Smooth muscle cell (in vitro differentiated cells): ENCODE results near the gene TEKT5. TPM values are rescaled to one million over a fixed set of nuclear protein-coding genes. Genes with fewer than 3 reads are reported as not detected.

Experiments
- DNase-seq: peaks from one replicate; lab custom pipeline; 2025; ENCODE audit not compliant: unreplicated experiment; lab: John Stamatoyannopoulos, UW
- H2AFZ ChIP-seq: fragments of 200-600 bp; sonication (generic); 2 replicates; pipeline ENCODE4 v1.6.0; 2016; ENCODE audit warnings: antibody characterized with exemption, low read depth, mild to moderate bottlenecking
- H3F3A ChIP-seq: fragments of 200-600 bp; sonication (generic); 2 replicates; pipeline ENCODE4 v1.6.0; 2017; ENCODE audit warnings: antibody characterized with exemption, low read depth
- H3K27ac ChIP-seq: fragments of 200-600 bp; sonication (generic); 2 replicates; pipeline ENCODE4 v1.5.1; 2016; ENCODE audit warnings: low read depth, mild to moderate bottlenecking
- H3K27me3 ChIP-seq: fragments of 200-600 bp; sonication (generic); 2 replicates; pipeline ENCODE4 v1.6.1; 2016; ENCODE audit warnings: low read depth, mild to moderate bottlenecking
- H3K36me3 ChIP-seq: fragments of 200-600 bp; sonication (generic); 2 replicates; pipeline ENCODE4 v1.5.1; 2016; ENCODE audit warnings: low read depth
- H3K4me1 ChIP-seq: fragments of 200-600 bp; sonication (generic); 2 replicates; pipeline ENCODE4 v1.5.1; 2016; ENCODE audit warnings: low read depth
- H3K4me2 ChIP-seq: fragments of 200-600 bp; sonication (generic); 2 replicates; pipeline ENCODE4 v1.6.0; 2016; ENCODE audit warnings: mild to moderate bottlenecking
- H3K4me3 ChIP-seq: fragments of 200-600 bp; sonication (generic); 2 replicates; pipeline ENCODE4 v1.5.1; 2016; ENCODE audit warnings: mild to moderate bottlenecking
- H3K79me2 ChIP-seq: fragments of 200-600 bp; sonication (generic); 2 replicates; pipeline ENCODE4 v1.6.0; 2016; ENCODE audit warnings: low read depth, mild to moderate bottlenecking
- H3K9ac ChIP-seq: fragments of 200-600 bp; sonication (generic); 2 replicates; pipeline ENCODE4 v1.6.0; 2016; ENCODE audit warnings: low read depth
- H3K9me3 ChIP-seq: fragments of 200-600 bp; sonication (generic); replicated peaks from 2 replicates; pipeline ENCODE4 v1.5.1; 2016; ENCODE audit warnings: low read depth
- H4K20me1 ChIP-seq: fragments of 200-600 bp; sonication (generic); 2 replicates; pipeline ENCODE4 v1.6.0; 2016; ENCODE audit warnings: low read depth
- WGBS: methylation state at CpG from one replicate; pipeline ENCODE4 v1.1.7; 2016; ENCODE audit warnings: low lambda C conversion rate; 5-methylcytosine and 5-hydroxymethylcytosine counted together
- polyA plus RNA-seq: library from polyadenylated mRNA; unstranded; fragments of >200 nt; fragmentation: Nextera tagmentation; extraction: Ambion mirVana; gene quantifications from 2 replicates; pipeline ENCODE4 v1.2.1, GENCODE V29; 2016
- total RNA-seq: library from RNA; depleted of rRNA; stranded (reverse); fragments of >200 nt; gene quantifications from 2 replicates; pipeline ENCODE4 v1.2.3, GENCODE V29; 2014
- TF ChIP-seq, protein P1 (sequence below): fragments of 200-600 bp; sonication (generic); IDR thresholded peaks from 2 replicates; pipeline ENCODE4 v1.5.1; 2017; ENCODE audit warnings: borderline replicate concordance, mild to moderate bottlenecking, antibody characterized with exemption; ENCODE audit not compliant: insufficient read depth, poor library complexity, severe bottlenecking

TEKT5 gene
- total and polyA plus RNA-seq, 2 experiments from 2014 or later, result not detected

DNA sequence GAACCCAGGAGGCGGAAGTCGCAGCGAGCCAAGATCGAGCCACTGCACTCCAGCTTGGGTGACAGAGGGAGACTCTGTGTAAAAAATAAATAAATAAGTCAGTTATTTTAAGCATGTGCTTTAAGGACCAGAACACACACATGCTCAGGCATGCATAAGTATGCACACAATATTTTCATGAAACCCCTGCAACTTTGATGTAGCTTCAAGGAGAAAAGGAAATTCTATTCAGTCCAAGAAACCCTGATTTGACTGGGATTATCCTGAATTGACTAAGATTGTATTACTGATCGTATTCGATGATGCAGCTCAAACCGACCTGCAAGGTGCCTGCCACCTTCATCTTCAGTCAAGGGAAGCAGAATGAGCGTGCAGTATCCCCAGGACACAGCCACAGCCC lies 841 bp downstream of the TEKT5 start:
- no peaks in the 10 kb centered on the region for H3K9me3 ChIP-seq
- no peak overlapping the region for H3K9ac ChIP-seq
- H3K4me3 ChIP-seq, result no peak overlapping the region
- no peak overlapping the region for H2AFZ ChIP-seq
- H3K36me3 ChIP-seq, result no peaks in the 10 kb centered on the region
- 93% methylated on average over 8 of the region's 8 CpGs for WGBS
- H3K4me1 ChIP-seq, result no peaks in the 10 kb centered on the region
- no peaks in the 10 kb centered on the region for H3F3A ChIP-seq
- H3K27ac ChIP-seq, result no peak overlapping the region
- H4K20me1 ChIP-seq, result no peaks in the 10 kb centered on the region
- H3K27me3 ChIP-seq, result no peaks in the 10 kb centered on the region
- DNase-seq, result no peak
- no peaks in the 10 kb centered on the region for H3K79me2 ChIP-seq
- no peak overlapping the region for H3K4me2 ChIP-seq
- TF ChIP-seq, protein P1, sequence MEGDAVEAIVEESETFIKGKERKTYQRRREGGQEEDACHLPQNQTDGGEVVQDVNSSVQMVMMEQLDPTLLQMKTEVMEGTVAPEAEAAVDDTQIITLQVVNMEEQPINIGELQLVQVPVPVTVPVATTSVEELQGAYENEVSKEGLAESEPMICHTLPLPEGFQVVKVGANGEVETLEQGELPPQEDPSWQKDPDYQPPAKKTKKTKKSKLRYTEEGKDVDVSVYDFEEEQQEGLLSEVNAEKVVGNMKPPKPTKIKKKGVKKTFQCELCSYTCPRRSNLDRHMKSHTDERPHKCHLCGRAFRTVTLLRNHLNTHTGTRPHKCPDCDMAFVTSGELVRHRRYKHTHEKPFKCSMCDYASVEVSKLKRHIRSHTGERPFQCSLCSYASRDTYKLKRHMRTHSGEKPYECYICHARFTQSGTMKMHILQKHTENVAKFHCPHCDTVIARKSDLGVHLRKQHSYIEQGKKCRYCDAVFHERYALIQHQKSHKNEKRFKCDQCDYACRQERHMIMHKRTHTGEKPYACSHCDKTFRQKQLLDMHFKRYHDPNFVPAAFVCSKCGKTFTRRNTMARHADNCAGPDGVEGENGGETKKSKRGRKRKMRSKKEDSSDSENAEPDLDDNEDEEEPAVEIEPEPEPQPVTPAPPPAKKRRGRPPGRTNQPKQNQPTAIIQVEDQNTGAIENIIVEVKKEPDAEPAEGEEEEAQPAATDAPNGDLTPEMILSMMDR, result no peak

DNA sequence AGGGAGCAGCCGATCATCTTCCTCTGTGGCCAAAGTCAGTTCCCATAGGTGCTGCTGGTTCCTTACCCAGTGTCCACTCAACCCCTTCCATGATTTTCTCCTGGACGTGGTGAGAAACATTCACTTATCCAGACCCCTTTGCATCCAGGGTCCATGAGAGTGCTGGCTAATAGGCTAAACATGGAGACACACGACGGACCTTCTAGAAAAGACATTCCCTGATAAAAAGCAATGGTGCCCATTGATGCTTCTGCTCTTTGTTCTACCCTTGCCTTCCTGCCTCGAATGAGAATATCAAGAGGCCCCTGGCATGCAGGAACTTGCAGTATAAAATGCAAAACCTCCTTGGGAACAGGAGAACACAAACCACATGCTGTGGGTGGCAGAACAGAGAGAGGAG lies 2.3 kb downstream of the TEKT5 start:
- TF ChIP-seq, protein P1, result no peak
- H3K4me1 ChIP-seq, result no peaks in the 10 kb centered on the region
- no peak overlapping the region for H3K4me3 ChIP-seq
- no peak overlapping the region for H3K27ac ChIP-seq
- no peak for DNase-seq
- no peaks in the 10 kb centered on the region for H3F3A ChIP-seq
- H3K27me3 ChIP-seq, result no peaks in the 10 kb centered on the region
- no peaks in the 10 kb centered on the region for H4K20me1 ChIP-seq
- H3K79me2 ChIP-seq, result no peaks in the 10 kb centered on the region
- no peak overlapping the region for H2AFZ ChIP-seq
- 83% methylated on average over 5 of the region's 5 CpGs for WGBS
- no peaks in the 10 kb centered on the region for H3K36me3 ChIP-seq
- H3K9me3 ChIP-seq, result no peaks in the 10 kb centered on the region
- H3K9ac ChIP-seq, result no peak overlapping the region
- H3K4me2 ChIP-seq, result no peak overlapping the region

DNA sequence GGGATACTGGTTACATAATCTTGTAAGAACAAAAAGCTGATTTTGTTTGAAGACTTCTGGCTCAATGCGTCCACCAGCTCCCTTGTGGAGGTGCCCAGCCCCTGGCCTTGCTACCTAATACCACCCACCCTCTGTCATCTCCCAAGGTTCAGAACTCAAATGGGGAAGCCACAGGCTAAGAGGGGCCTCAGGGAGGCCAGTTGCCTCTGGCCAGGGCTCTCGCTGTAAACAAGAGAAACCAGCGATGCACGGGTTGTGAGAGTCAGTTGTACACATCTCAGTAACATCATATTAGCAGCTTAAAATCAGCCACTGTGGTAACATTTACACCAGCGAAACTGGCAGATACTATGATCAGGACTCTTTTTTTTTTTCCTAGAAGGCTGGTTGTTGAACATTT lies 6.0 kb downstream of the TEKT5 start:
- Histone ChIP-seq H3K27me3 (no peaks in the 10 kb centered on the region), H3K36me3 (no peaks in the 10 kb centered on the region), H4K20me1 (no peaks in the 10 kb centered on the region), H2AFZ (no peak overlapping the region), H3K4me1 (no peaks in the 10 kb centered on the region), H3K27ac (no peak overlapping the region), H3K4me2 (no peak overlapping the region), H3K9ac (no peak overlapping the region), H3K4me3 (no peak overlapping the region), H3K79me2 (no peaks in the 10 kb centered on the region), H3F3A (no peaks in the 10 kb centered on the region), H3K9me3 (no peaks in the 10 kb centered on the region)
- TF ChIP-seq, protein P1, result no peak
- DNase-seq, result no peak
- 91% methylated on average over 5 of the region's 5 CpGs for WGBS

DNA sequence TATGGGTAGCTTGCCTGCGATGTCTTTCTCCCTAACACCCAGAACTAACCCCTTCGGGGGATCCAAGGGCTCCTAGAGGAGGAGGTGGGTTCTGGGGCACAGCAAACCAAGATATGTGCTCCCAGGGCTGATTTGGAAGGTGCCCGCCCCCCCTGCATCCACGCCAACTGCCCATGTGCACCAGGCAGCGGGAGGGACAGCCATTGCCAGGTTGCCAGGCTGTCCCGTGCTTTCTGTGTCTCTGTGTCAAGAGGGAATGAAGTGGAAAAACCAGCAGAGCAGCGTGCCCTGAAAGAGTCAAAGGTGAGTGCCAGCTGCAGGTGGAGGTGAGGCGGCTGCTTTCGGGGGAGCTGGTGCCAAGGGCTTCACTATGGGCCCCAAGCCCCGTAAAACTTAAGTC lies 6.4 kb downstream of the TEKT5 start:
- H3K27ac ChIP-seq, result no peak overlapping the region
- no peaks in the 10 kb centered on the region for H3F3A ChIP-seq
- no peak overlapping the region for H3K9ac ChIP-seq
- H3K9me3 ChIP-seq, result no peaks in the 10 kb centered on the region
- no peaks in the 10 kb centered on the region for H4K20me1 ChIP-seq
- no peak overlapping the region for H2AFZ ChIP-seq
- no peak overlapping the region for H3K4me2 ChIP-seq
- TF ChIP-seq, protein P1, result no peak
- WGBS, result 87% methylated on average over 10 of the region's 10 CpGs
- H3K27me3 ChIP-seq, result no peaks in the 10 kb centered on the region
- H3K4me1 ChIP-seq, result no peaks in the 10 kb centered on the region
- no peaks in the 10 kb centered on the region for H3K79me2 ChIP-seq
- no peak for DNase-seq
- H3K36me3 ChIP-seq, result no peaks in the 10 kb centered on the region
- H3K4me3 ChIP-seq, result no peak overlapping the region
